Right atrium auricular region (tissue), 2 donors: ENCODE results near the gene SMAP1. TPM values are rescaled to one million over a fixed set of nuclear protein-coding genes. Genes with fewer than 3 reads are reported as not detected.

ENCODE experiments used
- DNase-seq: peaks from one replicate; pipeline ENCODE4 v3.0.0-alpha.2; 2019; ENCODE audit warnings: low spot score
- H3K27ac ChIP-seq, 2 donors: fragments of 200-600 bp; sonication (generic); 1 replicate in 1 of 2; 2 replicates in 1 of 2; pipeline ENCODE4 v1.5.1; 2016 to 2019
- H3K27me3 ChIP-seq, 2 donors: fragments of 200-600 bp; sonication (generic); one replicate each; pipeline versions ENCODE4 v1.5.1 to v1.6.0; 2017 to 2019
- H3K36me3 ChIP-seq: fragments of 200-600 bp; sonication (generic); one replicate; pipeline ENCODE4 v1.5.1; 2016
- H3K4me1 ChIP-seq, 2 donors: fragments of 200-600 bp; sonication (generic); one replicate each; pipeline versions ENCODE4 v1.5.1 to v1.6.0; 2017 to 2019
- H3K4me3 ChIP-seq, 2 donors: fragments of 200-600 bp; sonication (generic); 1 replicate in 1 of 2; 2 replicates in 1 of 2; pipeline ENCODE4 v1.5.1; 2017 to 2019; ENCODE audit warnings: mild to moderate bottlenecking in 1 of 2, moderate library complexity in 1 of 2
- H3K9me3 ChIP-seq, 2 donors: fragments of 200-600 bp; sonication (generic); one replicate each; pipeline ENCODE4 v1.5.1; 2019
- CTCF ChIP-seq, 2 donors: fragments of 200-600 bp; sonication (generic); IDR thresholded peaks; one replicate each; pipeline ENCODE4 v1.5.1; 2019; ENCODE audit warnings: antibody characterized with exemption in 2 of 2
- total RNA-seq, 2 donors: library from RNA; depleted of rRNA; stranded (reverse); fragments of >200 nt; gene quantifications; one replicate each; pipeline ENCODE4 v1.1.0, GENCODE V29; 2016

SMAP1 gene
- total RNA-seq, 2 donors from 2014 or later: 23.7 to 30.4 TPM

DNA sequence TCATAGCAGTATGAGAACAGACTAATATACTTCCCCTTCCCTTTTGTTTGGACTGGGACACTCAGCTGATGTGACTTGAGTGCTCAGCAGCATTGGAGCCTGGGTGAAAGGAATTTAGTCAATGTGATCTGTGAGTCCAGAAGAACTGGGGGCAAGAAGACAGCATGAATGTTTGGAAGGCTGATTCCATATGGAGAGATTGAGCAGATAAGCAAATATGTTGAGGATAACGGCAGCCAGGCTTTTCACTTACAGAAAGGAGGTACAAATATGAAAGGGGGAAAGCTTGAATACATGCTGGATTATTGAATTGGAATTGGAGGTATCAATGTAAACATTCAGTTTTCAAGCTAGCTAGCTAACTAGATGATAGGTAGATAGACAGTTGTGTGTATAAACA lies 37.8 kb upstream of the SMAP1 start:
- Histone ChIP-seq H3K9me3 (no peaks in the 10 kb centered on the region), H3K4me3 (no peak overlapping the region), H3K27me3 (no peaks in the 10 kb centered on the region), H3K27ac (no peak overlapping the region), H3K36me3 (no peaks in the 10 kb centered on the region), H3K4me1 (no peaks in the 10 kb centered on the region)
- no peak for TF ChIP-seq CTCF (IDR thresholded peaks at IDR 0.05)
- no peak for DNase-seq

GRCh38 chr6:70633870-70634269 lies 33.8 kb upstream of the SMAP1 start:
- no peak for TF ChIP-seq CTCF (IDR thresholded peaks at IDR 0.05)
- H3K4me1 ChIP-seq: no peaks in the 10 kb centered on the region
- no peaks in the 10 kb centered on the region for H3K9me3 ChIP-seq
- H3K27me3 ChIP-seq: no peaks in the 10 kb centered on the region
- H3K4me3 ChIP-seq: no peak overlapping the region
- H3K36me3 ChIP-seq: no peaks in the 10 kb centered on the region
- no peak for DNase-seq
- no peak overlapping the region for H3K27ac ChIP-seq

DNA sequence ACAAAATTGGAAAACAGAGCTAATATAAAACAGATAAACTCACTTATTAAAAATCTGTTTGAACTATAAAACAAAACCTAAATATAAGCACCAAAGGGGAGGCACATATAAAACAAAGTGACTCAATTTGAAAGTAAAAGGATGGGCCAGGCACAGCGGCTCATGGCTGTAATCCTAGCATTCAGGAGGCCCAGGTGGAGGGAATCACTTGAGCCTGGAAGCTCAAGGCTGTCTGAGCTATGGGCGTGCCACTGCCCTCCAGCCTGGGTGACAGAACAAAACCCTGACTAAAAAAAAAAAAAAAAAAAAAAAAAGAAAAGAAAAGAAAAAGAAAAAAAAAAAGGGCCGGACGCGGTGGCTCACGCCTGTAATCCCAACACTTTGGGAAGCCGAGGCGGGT lies 31.1 kb upstream of the SMAP1 start:
- Histone ChIP-seq H3K36me3 (no peaks in the 10 kb centered on the region), H3K27me3 (no peaks in the 10 kb centered on the region), H3K9me3 (no peaks in the 10 kb centered on the region), H3K4me3 (no peak overlapping the region), H3K4me1 (no peaks in the 10 kb centered on the region), H3K27ac (no peak overlapping the region)
- no peak for DNase-seq
- no peak for TF ChIP-seq CTCF (IDR thresholded peaks at IDR 0.05)

DNA sequence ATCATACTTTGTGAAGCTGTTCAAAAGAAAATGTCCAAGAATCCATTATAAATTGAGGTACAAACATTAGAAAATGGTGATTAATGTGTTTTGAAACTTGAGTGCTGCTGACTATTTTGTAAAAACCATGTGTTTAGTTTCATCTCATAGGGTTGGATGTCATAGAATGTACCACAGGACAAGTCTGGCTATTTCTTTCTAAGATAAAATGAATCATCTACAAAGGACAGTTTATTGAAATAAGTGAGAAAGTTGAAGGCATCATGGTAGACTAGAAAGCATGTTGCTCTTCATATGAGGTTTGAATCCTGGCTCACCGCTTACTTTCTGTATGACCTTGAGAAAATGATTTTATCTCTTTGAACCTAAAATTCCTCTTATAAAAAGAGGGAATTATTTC lies 29.2 kb upstream of the SMAP1 start:
- H3K9me3 ChIP-seq: no peaks in the 10 kb centered on the region
- H3K27ac ChIP-seq: no peak overlapping the region
- no peaks in the 10 kb centered on the region for H3K4me1 ChIP-seq
- no peaks in the 10 kb centered on the region for H3K27me3 ChIP-seq
- no peak for DNase-seq
- H3K4me3 ChIP-seq: no peak overlapping the region
- no peak for TF ChIP-seq CTCF (IDR thresholded peaks at IDR 0.05)
- no peaks in the 10 kb centered on the region for H3K36me3 ChIP-seq

- Histone ChIP-seq H3K27me3 (no peaks in the 10 kb centered on the region), H3K4me1 (no peaks in the 10 kb centered on the region), H3K9me3 (no peaks in the 10 kb centered on the region), H3K4me3 (no peak overlapping the region), H3K36me3 (no peaks in the 10 kb centered on the region), H3K27ac (no peak overlapping the region)
- no peak for TF ChIP-seq CTCF (IDR thresholded peaks at IDR 0.05)
- DNase-seq: no peak
These were observed 16.3 kb upstream of the SMAP1 start for GRCh38 chr6:70651326-70651905.

DNA sequence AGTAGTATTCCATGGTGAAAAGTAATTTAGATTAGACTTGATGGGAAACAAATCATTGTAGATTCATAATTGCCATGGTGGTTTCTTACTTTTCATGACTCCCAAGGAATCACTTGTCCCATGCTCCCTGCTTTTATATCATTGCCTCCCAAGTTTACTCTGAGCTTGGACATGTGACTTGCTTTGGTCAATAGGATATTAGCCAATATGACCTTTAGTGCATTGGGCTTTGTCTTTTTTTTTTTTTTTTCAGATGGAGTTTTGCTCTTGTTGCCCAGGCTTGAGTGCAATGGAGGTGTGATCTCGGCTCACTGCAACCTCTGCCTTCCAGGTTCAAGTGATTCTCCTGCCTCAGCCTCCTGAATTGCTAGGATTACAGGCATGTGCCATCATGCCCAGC lies 15.5 kb upstream of the SMAP1 start:
- H3K27ac ChIP-seq: no peak overlapping the region
- H3K9me3 ChIP-seq: no peaks in the 10 kb centered on the region
- no peak overlapping the region for H3K4me3 ChIP-seq
- no peaks in the 10 kb centered on the region for H3K27me3 ChIP-seq
- no peak for DNase-seq
- H3K4me1 ChIP-seq: no peaks in the 10 kb centered on the region
- H3K36me3 ChIP-seq: no peaks in the 10 kb centered on the region
- no peak for TF ChIP-seq CTCF (IDR thresholded peaks at IDR 0.05)
